Measurements from ENCODE around the gene RPL36AL.

The RPL36AL gene

DNA sequence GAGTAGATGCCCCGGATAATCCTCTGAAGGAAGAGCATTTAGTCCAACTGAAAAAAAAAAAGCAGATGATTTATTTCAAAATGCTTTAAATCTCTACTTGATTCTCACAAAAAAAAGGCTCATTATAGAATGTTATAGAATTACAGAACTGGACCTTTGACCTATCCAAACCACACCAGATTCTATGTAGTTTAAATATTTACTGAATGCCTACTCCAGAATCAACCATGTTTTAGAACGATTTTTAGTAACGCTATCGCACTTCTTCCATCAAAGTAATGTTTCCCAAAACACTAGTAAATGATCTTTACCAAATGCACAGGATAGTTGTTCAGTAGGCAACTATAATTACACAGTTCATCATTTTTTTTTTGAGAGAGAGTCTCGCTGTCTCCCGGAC is 36.8 kb downstream of the RPL36AL start:
- TF ChIP-seq, protein P1, sequence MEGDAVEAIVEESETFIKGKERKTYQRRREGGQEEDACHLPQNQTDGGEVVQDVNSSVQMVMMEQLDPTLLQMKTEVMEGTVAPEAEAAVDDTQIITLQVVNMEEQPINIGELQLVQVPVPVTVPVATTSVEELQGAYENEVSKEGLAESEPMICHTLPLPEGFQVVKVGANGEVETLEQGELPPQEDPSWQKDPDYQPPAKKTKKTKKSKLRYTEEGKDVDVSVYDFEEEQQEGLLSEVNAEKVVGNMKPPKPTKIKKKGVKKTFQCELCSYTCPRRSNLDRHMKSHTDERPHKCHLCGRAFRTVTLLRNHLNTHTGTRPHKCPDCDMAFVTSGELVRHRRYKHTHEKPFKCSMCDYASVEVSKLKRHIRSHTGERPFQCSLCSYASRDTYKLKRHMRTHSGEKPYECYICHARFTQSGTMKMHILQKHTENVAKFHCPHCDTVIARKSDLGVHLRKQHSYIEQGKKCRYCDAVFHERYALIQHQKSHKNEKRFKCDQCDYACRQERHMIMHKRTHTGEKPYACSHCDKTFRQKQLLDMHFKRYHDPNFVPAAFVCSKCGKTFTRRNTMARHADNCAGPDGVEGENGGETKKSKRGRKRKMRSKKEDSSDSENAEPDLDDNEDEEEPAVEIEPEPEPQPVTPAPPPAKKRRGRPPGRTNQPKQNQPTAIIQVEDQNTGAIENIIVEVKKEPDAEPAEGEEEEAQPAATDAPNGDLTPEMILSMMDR (IDR thresholded peaks at IDR 0.05; ENCODE audit: low read depth, low read length), result no peak
- DNase-seq (ENCODE audit: extremely low read depth, low read depth), result no peak

- no peak for DNase-seq (ENCODE audit: extremely low read depth, low read depth)
Observed at GRCh38 chr14:49582113-49582977, 38.1 kb downstream of the RPL36AL start.

DNA sequence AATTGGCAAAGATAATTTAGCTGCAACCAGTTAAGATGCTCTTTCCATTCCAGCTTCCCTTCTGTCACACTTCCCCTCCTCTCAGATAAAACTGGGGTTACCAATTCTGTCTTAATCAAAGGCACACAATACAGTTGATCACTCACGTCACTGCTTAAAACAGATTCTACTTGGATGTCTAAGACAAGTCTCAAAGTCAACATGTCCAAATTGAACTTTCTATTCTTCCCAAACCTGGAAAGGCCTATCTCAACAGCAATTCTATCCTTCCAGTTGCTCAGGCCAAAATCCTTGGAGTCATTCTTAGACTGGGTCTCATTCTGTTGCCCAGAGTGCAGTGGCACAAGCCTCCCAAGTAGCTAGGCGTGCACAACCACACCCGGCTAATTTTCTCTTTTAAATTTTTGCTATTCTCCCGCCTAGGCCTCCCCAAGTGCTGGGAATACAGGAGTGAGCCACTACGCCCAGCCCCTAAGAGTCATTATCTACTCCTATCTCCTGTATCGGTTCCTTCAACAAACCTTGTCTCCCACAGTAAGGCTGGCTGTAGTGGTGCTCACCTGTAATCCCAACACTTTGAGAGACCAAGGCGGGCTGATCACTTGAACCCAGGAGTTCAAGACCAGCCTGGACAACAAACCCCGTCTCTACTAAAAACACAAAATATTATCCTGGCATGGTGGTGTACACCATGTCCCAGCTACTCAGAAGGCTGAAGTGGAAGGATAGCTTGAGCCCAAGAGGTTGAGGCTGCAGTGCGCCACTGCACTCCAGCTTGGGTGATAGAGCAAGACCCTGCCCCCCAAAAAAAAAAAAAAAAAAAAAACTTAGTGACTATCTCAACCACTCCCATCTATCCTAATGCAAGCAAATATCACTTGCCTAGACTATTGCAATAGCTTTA is 39.0 kb downstream of the RPL36AL start:
- TF ChIP-seq, protein P1 (IDR thresholded peaks at IDR 0.05; ENCODE audit: low read depth, low read length), result no peak
- no peak for DNase-seq (ENCODE audit: extremely low read depth, low read depth)

More at GRCh38 chr14:49582113-49582977, 38.1 kb downstream of the RPL36AL start:
- TF ChIP-seq, protein P1 (IDR thresholded peaks at IDR 0.05; ENCODE audit: low read depth, low read length), result no peak

GRCh38 chr14:49579841-49580240 is 40.6 kb downstream of the RPL36AL start:
- DNase-seq (ENCODE audit: extremely low read depth, low read depth), result no peak
- TF ChIP-seq, protein P1 (IDR thresholded peaks at IDR 0.05; ENCODE audit: low read depth, low read length), result no peak

DNA sequence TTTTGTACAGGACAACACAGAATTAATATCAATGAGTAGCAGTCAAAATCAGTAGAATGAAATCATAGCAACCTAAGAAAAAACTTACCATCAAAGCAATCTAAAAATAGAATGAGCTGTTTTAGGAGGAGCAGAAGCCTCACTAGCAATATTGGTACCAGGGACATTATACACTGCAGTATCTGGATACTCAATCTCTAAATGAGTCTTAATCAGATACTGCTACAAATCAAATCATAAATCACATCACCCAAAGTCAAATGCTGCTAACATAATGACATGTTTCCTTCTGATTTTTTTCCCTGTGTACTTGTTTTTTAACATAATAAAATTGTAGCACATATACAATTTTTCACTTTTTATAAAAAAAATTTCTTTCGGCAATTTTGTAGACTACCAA is 42.3 kb downstream of the RPL36AL start:
- DNase-seq (ENCODE audit: extremely low read depth, low read depth), result no peak
- TF ChIP-seq, protein P1 (IDR thresholded peaks at IDR 0.05; ENCODE audit: low read depth, low read length), result no peak

GRCh38 chr14:49574038-49574437 is 46.4 kb downstream of the RPL36AL start:
- TF ChIP-seq, protein P1 (IDR thresholded peaks at IDR 0.05; ENCODE audit: low read depth, low read length), result no peak
- no peak for DNase-seq (ENCODE audit: extremely low read depth, low read depth)

- TF ChIP-seq, protein P1 (IDR thresholded peaks at IDR 0.05; ENCODE audit: low read depth, low read length), result no peak
Observed at GRCh38 chr14:49569281-49569680, 51.1 kb downstream of the RPL36AL start.

More at GRCh38 chr14:49569281-49569680, 51.1 kb downstream of the RPL36AL start:
- DNase-seq (ENCODE audit: extremely low read depth, low read depth), result no peak

Data from AG09319 (cell line).